ENCODE results near the gene CHIC2.
"Not testable (repeated sequence)": the region's sequence is repeated elsewhere in the genome, so short reads cannot be mapped to it uniquely, and the experiment has no call there.

Gene CHIC2

GRCh38 chr4:54056360-54056759 lies 8.0 kb downstream of the CHIC2 start:
- H2AFZ ChIP-seq (ENCODE audit: low read depth), result no peak overlapping the region
- no peaks in the 10 kb centered on the region for H3K36me3 ChIP-seq (ENCODE audit: insufficient read depth)
- H3K4me2 ChIP-seq, result no peak overlapping the region
- no peak overlapping the region for H3K9ac ChIP-seq
- H3K27me3 ChIP-seq (ENCODE audit: insufficient read depth, low read depth), result no peaks in the 10 kb centered on the region
- H3K79me2 ChIP-seq (ENCODE audit: insufficient read depth, low read depth), result peaks cover 62% of the 10 kb centered on the region; the same call in 1 of the 2 replicates
- no peak overlapping the region for H3K4me3 ChIP-seq (IDR thresholded peaks at IDR 0.05; ENCODE audit: insufficient read depth, low read depth, low read length)
- H3K4me1 ChIP-seq (ENCODE audit: low read depth, poor library complexity, severe bottlenecking), result peaks cover 36% of the 10 kb centered on the region
- no peak overlapping the region for H3K27ac ChIP-seq
- no peak for TF ChIP-seq CTCF (conservative IDR thresholded peaks at IDR 0.05; ENCODE audit: low read depth, low read length)
- H4K20me1 ChIP-seq (ENCODE audit: insufficient read depth), result no peaks in the 10 kb centered on the region

DNA sequence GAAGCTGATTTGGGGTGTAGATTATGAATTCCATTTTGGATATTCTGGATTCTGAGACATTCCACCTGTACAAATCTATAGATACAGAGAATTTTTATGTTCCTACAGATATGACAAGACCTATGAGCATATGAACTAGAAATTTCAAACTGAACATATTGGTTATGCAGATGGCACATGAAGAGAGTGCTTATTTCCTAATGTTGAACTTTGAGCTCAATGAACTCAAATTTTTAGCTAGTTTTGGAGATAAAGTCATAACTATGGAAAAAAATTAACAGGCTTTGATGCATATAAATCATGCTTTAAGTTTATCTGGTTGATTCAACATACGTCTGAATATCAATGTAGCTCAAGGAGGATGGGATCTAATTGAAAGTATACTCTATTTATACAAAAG lies 8.9 kb downstream of the CHIC2 start:
- H3K9ac ChIP-seq, result no peak overlapping the region
- H3K4me1 ChIP-seq (ENCODE audit: low read depth, poor library complexity, severe bottlenecking), result peaks cover 27% of the 10 kb centered on the region
- H3K27me3 ChIP-seq (ENCODE audit: insufficient read depth, low read depth), result no peaks in the 10 kb centered on the region
- no peak for TF ChIP-seq CTCF (conservative IDR thresholded peaks at IDR 0.05; ENCODE audit: low read depth, low read length)
- no peak overlapping the region for H2AFZ ChIP-seq (ENCODE audit: low read depth)
- peaks cover 54% of the 10 kb centered on the region; the same call in 1 of the 2 replicates for H3K79me2 ChIP-seq (ENCODE audit: insufficient read depth, low read depth)
- no peaks in the 10 kb centered on the region for H3K36me3 ChIP-seq (ENCODE audit: insufficient read depth)
- no peaks in the 10 kb centered on the region for H4K20me1 ChIP-seq (ENCODE audit: insufficient read depth)
- no peak overlapping the region for H3K4me3 ChIP-seq (IDR thresholded peaks at IDR 0.05; ENCODE audit: insufficient read depth, low read depth, low read length)
- no peak overlapping the region for H3K27ac ChIP-seq
- no peak overlapping the region for H3K4me2 ChIP-seq

DNA sequence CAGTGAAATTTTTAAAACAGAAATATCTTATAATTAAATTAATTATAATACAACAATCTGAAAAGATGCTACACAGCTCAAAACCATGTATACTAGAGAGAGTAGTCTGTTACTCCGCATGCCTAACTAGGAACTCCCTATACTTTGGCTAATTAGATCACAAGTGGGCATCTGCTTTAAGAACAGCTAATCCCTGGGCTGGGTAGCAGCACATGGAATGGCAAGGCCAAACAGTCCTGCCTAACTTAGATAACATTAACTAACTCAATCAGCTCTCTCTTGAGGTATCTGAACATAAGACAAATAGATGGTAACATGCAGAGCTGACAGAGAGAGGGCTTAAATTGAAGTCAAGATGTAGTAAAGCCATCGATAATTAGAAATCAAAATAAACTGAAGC lies 9.9 kb downstream of the CHIC2 start:
- H2AFZ ChIP-seq (ENCODE audit: low read depth), result no peak overlapping the region
- no peak overlapping the region for H3K4me2 ChIP-seq
- peaks cover 17% of the 10 kb centered on the region for H3K4me1 ChIP-seq (ENCODE audit: low read depth, poor library complexity, severe bottlenecking)
- no peaks in the 10 kb centered on the region for H4K20me1 ChIP-seq (ENCODE audit: insufficient read depth)
- H3K9ac ChIP-seq, result no peak overlapping the region
- H3K79me2 ChIP-seq (ENCODE audit: insufficient read depth, low read depth), result peaks cover 44% of the 10 kb centered on the region; the same call in 1 of the 2 replicates
- no peak overlapping the region for H3K27ac ChIP-seq
- H3K27me3 ChIP-seq (ENCODE audit: insufficient read depth, low read depth), result no peaks in the 10 kb centered on the region
- TF ChIP-seq CTCF (conservative IDR thresholded peaks at IDR 0.05; ENCODE audit: low read depth, low read length), result no peak
- no peaks in the 10 kb centered on the region for H3K36me3 ChIP-seq (ENCODE audit: insufficient read depth)
- H3K4me3 ChIP-seq (IDR thresholded peaks at IDR 0.05; ENCODE audit: insufficient read depth, low read depth, low read length), result no peak overlapping the region

DNA sequence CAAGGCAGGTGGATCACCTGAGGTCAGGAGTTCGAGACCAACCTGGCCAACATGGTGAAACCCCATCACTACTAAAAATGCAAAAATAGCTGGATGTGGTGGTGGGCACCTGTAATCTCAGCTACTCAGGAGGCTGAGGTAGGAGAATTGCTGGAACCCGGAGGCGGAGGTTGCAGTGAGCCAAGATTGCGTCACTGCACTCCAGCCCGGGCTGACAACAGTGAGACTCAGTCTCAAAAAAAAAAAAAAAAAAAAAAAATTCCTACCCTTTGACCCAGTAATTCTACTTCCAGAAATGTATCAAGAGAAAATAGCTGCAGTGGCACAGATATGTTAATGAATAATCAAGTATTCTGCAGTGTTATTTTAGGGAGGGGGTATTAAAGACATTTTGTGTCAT lies 11.1 kb downstream of the CHIC2 start:
- H3K36me3 ChIP-seq (ENCODE audit: insufficient read depth); H2AFZ ChIP-seq (ENCODE audit: low read depth); H3K27ac ChIP-seq; H3K4me1 ChIP-seq (ENCODE audit: low read depth, poor library complexity, severe bottlenecking); H3K9ac ChIP-seq; H4K20me1 ChIP-seq (ENCODE audit: insufficient read depth); H3K4me3 ChIP-seq (IDR thresholded peaks at IDR 0.05; ENCODE audit: insufficient read depth, low read depth, low read length); H3K4me2 ChIP-seq; H3K27me3 ChIP-seq (ENCODE audit: insufficient read depth, low read depth): not testable (repeated sequence)
- peaks cover 36% of the 10 kb centered on the region; the same call in 1 of the 2 replicates for H3K79me2 ChIP-seq (ENCODE audit: insufficient read depth, low read depth)

DNA sequence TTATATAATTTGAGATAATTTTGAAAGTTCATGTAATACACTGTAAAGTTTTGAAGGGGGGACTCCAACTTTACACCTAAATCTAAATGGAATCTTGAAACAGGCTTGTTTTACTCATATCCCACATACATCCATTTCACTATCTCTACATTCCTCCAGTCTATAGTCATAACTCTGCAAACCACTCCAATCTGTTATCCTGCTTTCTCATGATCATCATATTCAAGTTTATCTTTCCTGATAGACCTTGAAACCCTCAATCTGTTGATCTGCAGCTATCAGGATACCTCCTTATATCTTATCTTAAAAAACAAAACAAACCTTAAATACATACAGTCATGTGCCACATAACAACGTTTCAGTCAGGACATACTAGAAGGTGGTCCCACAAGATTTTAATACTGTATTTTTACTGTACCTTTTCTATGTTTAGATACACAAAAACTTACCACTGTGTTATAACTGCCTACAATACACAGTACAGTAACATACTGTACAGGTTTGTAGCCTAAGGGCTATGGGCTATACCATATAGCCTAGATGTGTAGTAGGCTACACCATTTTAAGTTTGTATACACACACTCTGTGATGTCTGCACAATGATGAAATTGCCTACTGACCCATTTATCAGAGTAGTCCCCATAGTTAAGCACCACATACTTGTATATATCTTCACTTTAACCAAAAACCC lies 14.0 kb downstream of the CHIC2 start:
- no peak overlapping the region for H3K4me2 ChIP-seq
- H3K9ac ChIP-seq, result no peak overlapping the region
- H3K36me3 ChIP-seq (ENCODE audit: insufficient read depth), result no peaks in the 10 kb centered on the region
- H3K4me3 ChIP-seq (IDR thresholded peaks at IDR 0.05; ENCODE audit: insufficient read depth, low read depth, low read length), result no peak overlapping the region
- no peak overlapping the region for H3K27ac ChIP-seq
- no peaks in the 10 kb centered on the region for H4K20me1 ChIP-seq (ENCODE audit: insufficient read depth)
- no peaks in the 10 kb centered on the region for H3K27me3 ChIP-seq (ENCODE audit: insufficient read depth, low read depth)
- H2AFZ ChIP-seq (ENCODE audit: low read depth), result no peak overlapping the region
- H3K4me1 ChIP-seq (ENCODE audit: low read depth, poor library complexity, severe bottlenecking), result no peaks in the 10 kb centered on the region
- TF ChIP-seq CTCF (conservative IDR thresholded peaks at IDR 0.05; ENCODE audit: low read depth, low read length), result no peak
- H3K79me2 ChIP-seq (ENCODE audit: insufficient read depth, low read depth), result peaks cover 9% of the 10 kb centered on the region; the same call in 1 of the 2 replicates

- H3K9ac ChIP-seq; H3K27me3 ChIP-seq (ENCODE audit: insufficient read depth, low read depth); H3K79me2 ChIP-seq (ENCODE audit: insufficient read depth, low read depth); H3K4me3 ChIP-seq (IDR thresholded peaks at IDR 0.05; ENCODE audit: insufficient read depth, low read depth, low read length); H4K20me1 ChIP-seq (ENCODE audit: insufficient read depth); H3K27ac ChIP-seq; H2AFZ ChIP-seq (ENCODE audit: low read depth); H3K36me3 ChIP-seq (ENCODE audit: insufficient read depth); H3K4me2 ChIP-seq: not testable (repeated sequence)
- H3K4me1 ChIP-seq (ENCODE audit: low read depth, poor library complexity, severe bottlenecking), result peaks cover 11% of the 10 kb centered on the region
These were observed 20.8 kb downstream of the CHIC2 start for GRCh38 chr4:54043630-54044029.
